Endothelial cell of umbilical vein (primary cell): ENCODE results near the gene ZNF544. TPM values are rescaled to one million over a fixed set of nuclear protein-coding genes. Genes with fewer than 3 reads are reported as not detected.

ENCODE experiments used
- BruUV-seq: library from RNA; stranded (reverse); fragments of 400-500 nt; replicated peaks from 2 replicates; lab custom pipeline; 2021; lab: Mats Ljungman, UMichigan
- CTCF ChIA-PET: fragments of 300-600, 350-600 bp; sonication (Branson Sonifier 250); formaldehyde crosslinking; loops from one replicate; lab custom pipeline; 2021; ENCODE audit warnings: antibody characterized with exemption, inconsistent platforms; lab: Charles Lee
- POLR2A ChIA-PET: fragments of 300-600, 350-600 bp; sonication (Branson Sonifier 250); formaldehyde crosslinking; loops from one replicate; lab custom pipeline; 2021; ENCODE audit warnings: antibody characterized with exemption, inconsistent platforms; lab: Charles Lee
- DNase-seq: peaks from one replicate; pipeline ENCODE4 v3.0.0-alpha.2; 2011; ENCODE audit warnings: low read depth, low spot score
- FAIRE-seq: peaks from 2 replicates; lab custom pipeline; 2011; peaks lifted over from hg19 to GRCh38; lab: Jason Lieb, UNC
- H2AFZ ChIP-seq: 2 replicates; pipeline ENCODE4 v1.6.0; 2012; ENCODE audit warnings: low read depth, low read length, control low read depth, inconsistent platforms
- H3K27ac ChIP-seq: 2 replicates; pipeline ENCODE4 v1.5.1; 2011; ENCODE audit warnings: low read depth, mild to moderate bottlenecking, control low read depth, low read length, moderate library complexity; ENCODE audit not compliant: insufficient read depth
- H3K27me3 ChIP-seq, 2 experiments: 2 replicates each; pipeline versions ENCODE4 v1.6.0 to v1.6.1; 2011; ENCODE audit warnings: low read length in 2 of 2, mixed read lengths in 1 of 2; ENCODE audit not compliant: control insufficient read depth in 2 of 2, insufficient read depth in 2 of 2
- H3K36me3 ChIP-seq, 2 experiments: 2 replicates in 1 of 2; 3 replicates in 1 of 2; pipeline ENCODE4 v1.5.1; 2011; ENCODE audit warnings: low read length in 2 of 2, mild to moderate bottlenecking in 1 of 2, moderate library complexity in 1 of 2; ENCODE audit not compliant: control insufficient read depth in 2 of 2, insufficient read depth in 2 of 2; ENCODE audit errors: extremely low read depth in 1 of 2
- H3K4me1 ChIP-seq: 3 replicates; pipeline ENCODE4 v1.5.1; 2011; ENCODE audit warnings: mild to moderate bottlenecking, low read length; ENCODE audit not compliant: control insufficient read depth, insufficient read depth; ENCODE audit errors: extremely low read depth
- H3K4me2 ChIP-seq: 2 replicates; pipeline ENCODE4 v1.6.1; 2011; ENCODE audit warnings: low read length, control low read depth, mixed read lengths; ENCODE audit not compliant: insufficient read depth
- H3K4me3 ChIP-seq, 3 experiments: fragments of 200-600 bp in 1 of 3; sonication (generic), shearing (Covaris generic) in 1 of 3; replicated peaks in 1 of 3; 2 replicates each; pipeline ENCODE4 v1.5.1; 2011 to 2016; ENCODE audit warnings: control low read depth in 3 of 3, low read length in 3 of 3, mild to moderate bottlenecking in 2 of 3, inconsistent platforms in 1 of 3, low read depth in 1 of 3, moderate library complexity in 1 of 3; ENCODE audit not compliant: insufficient read depth in 1 of 3
- H3K79me2 ChIP-seq: 2 replicates; pipeline ENCODE4 v1.6.0; 2012; ENCODE audit warnings: low read length, inconsistent platforms; ENCODE audit not compliant: control insufficient read depth, insufficient read depth
- H3K9ac ChIP-seq: replicated peaks from 2 replicates; pipeline ENCODE3; 2011; ENCODE audit warnings: low read length, control low read depth; ENCODE audit not compliant: insufficient read depth; ENCODE audit errors: extremely low read depth
- H3K9me1 ChIP-seq: replicated peaks from 3 replicates; pipeline ENCODE4 v1.6.0; 2011; ENCODE audit warnings: mild to moderate bottlenecking, low read length; ENCODE audit not compliant: control insufficient read depth, insufficient read depth; ENCODE audit errors: extremely low read depth
- H3K9me3 ChIP-seq: replicated peaks from 2 replicates; pipeline ENCODE4 v1.5.1; 2012; ENCODE audit warnings: low read length, inconsistent platforms; ENCODE audit not compliant: control insufficient read depth, insufficient read depth
- H4K20me1 ChIP-seq: replicated peaks from 2 replicates; pipeline ENCODE3; 2011; ENCODE audit warnings: mild to moderate bottlenecking, low read length; ENCODE audit not compliant: control insufficient read depth, insufficient read depth; ENCODE audit errors: extremely low read depth
- CTCF ChIP-seq, 2 donors: IDR thresholded peaks; 1 replicate in 1 of 2; 2 replicates in 1 of 2; pipeline ENCODE4 v1.5.1; 2011; ENCODE audit warnings: low read length in 2 of 2, mild to moderate bottlenecking in 2 of 2, moderate library complexity in 2 of 2, control low read depth in 1 of 2, inconsistent platforms in 1 of 2, low read depth in 1 of 2; ENCODE audit not compliant: insufficient read depth in 1 of 2; ENCODE audit errors: extremely low read depth in 1 of 2
- EZH2 ChIP-seq: IDR thresholded peaks from 2 replicates; pipeline ENCODE4 v1.6.1; 2012; ENCODE audit warnings: borderline replicate concordance, low read depth, mild to moderate bottlenecking, moderate library complexity, low read length, inconsistent platforms; ENCODE audit not compliant: severe bottlenecking
- FOS ChIP-seq: IDR thresholded peaks from 2 replicates; pipeline ENCODE4 v1.6.1; 2011; ENCODE audit warnings: mild to moderate bottlenecking, low read length, moderate library complexity, borderline replicate concordance; ENCODE audit not compliant: insufficient read depth
- GATA2 ChIP-seq: IDR thresholded peaks from 2 replicates; pipeline ENCODE4 v1.7.0; 2011; ENCODE audit warnings: low read depth, mild to moderate bottlenecking, moderate library complexity, mixed read lengths, low read length; ENCODE audit not compliant: insufficient read length, insufficient read depth
- JUN ChIP-seq: IDR thresholded peaks from 2 replicates; pipeline ENCODE4 v1.6.1; 2011; ENCODE audit warnings: borderline replicate concordance, low read depth; ENCODE audit not compliant: insufficient read length, insufficient read depth
- MAX ChIP-seq: IDR thresholded peaks from 2 replicates; pipeline ENCODE4 v1.6.1; 2011; ENCODE audit not compliant: insufficient read depth, insufficient read length
- MYC ChIP-seq: IDR thresholded peaks from one replicate; pipeline ENCODE4 v1.6.1; 2011; ENCODE audit warnings: mild to moderate bottlenecking, low read depth, low read length
- POLR2AphosphoS5 ChIP-seq: IDR thresholded peaks from 2 replicates; pipeline ENCODE4 v1.6.1; 2012; ENCODE audit warnings: low read depth, mild to moderate bottlenecking, control low read depth, low read length, moderate library complexity; ENCODE audit not compliant: insufficient read depth
- dilution Hi-C: fragments of 300-500 bp; cut with MboI; formaldehyde crosslinking; loops from one replicate; pipeline ENCODE4 v1.15.0; 2019; ENCODE audit warnings: low sequenced_read_pairs; ENCODE audit not compliant: extremely low pct_ligation_motif_present
- intact Hi-C: fragments of 100-400 bp; cut with micrococcal nuclease; formaldehyde crosslinking; loops from one replicate; pipeline ENCODE4 v1.10.0; 2022
- polyA plus RNA-seq, 4 experiments: library from polyadenylated mRNA; depleted of rRNA in 3 of 4; stranded (reverse) in 3 of 4; unstranded in 1 of 4; fragments of >200 nt; gene quantifications; 2 replicates each; pipeline versions ENCODE4 v1.2.1 to v1.2.3, GENCODE V29; 2011 to 2012; ENCODE audit warnings: missing spikeins in 1 of 4
- total RNA-seq: library from RNA; stranded (reverse); gene quantifications from 2 replicates; pipeline ENCODE4 v1.2.3, GENCODE V29; 2021

ZNF544 gene
- total and polyA plus RNA-seq, 2 donors (not counting 3 experiments of a cell fraction or from before 2014, with no cell fraction given): 33.4 to 45.4 TPM

DNA sequence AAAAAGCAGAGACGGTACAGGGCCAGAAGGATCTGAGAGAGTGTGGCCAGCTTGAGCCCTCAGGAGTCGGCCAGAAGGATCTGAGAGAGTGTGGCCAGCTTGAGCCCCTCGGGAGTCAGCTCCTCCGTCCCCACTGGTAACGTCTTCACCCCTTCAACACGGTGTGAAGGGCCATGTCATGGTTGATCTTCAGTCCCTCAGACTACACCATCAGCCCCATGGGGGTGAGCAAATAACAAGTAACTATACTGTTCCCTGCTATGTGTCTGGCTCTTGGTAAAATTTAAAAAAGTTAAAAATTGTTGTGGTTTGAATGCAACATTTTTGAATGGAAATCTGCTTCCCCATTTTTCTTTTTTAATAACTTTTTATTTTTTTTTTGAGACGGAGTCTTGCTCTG lies 48.5 kb downstream of the ZNF544 start:
- CTCF ChIA-PET: no interaction called here
- FAIRE-seq (no peak), DNase-seq (no peak)
- dilution Hi-C loops (no loop called here), intact Hi-C loops (no loop called here)
- Histone ChIP-seq H3K9me3 (peaks cover under 1% of the 10 kb centered on the region), H3K27ac (no peak overlapping the region), H3K4me3 (no peak overlapping the region), H3K9me1 (no peaks in the 10 kb centered on the region), H3K27me3 (no peaks in the 10 kb centered on the region), H3K4me2 (no peak overlapping the region), H4K20me1 (no peaks in the 10 kb centered on the region), H3K36me3 (no peaks in the 10 kb centered on the region), H3K9ac (no peak overlapping the region), H2AFZ (no peak overlapping the region), H3K79me2 (peaks cover 22% of the 10 kb centered on the region), H3K4me1 (peaks cover 8% of the 10 kb centered on the region)
- no peak for TF ChIP-seq GATA2
- no peak for TF ChIP-seq EZH2
- TF ChIP-seq POLR2AphosphoS5: no peak
- TF ChIP-seq MYC: no peak
- TF ChIP-seq JUN: no peak
- TF ChIP-seq MAX: no peak
- no peak for TF ChIP-seq FOS
- no peak for TF ChIP-seq CTCF (IDR thresholded peaks at IDR 0.05; ENCODE audit: extremely low read depth in 1 of 2, insufficient read depth in 1 of 2, low read depth in 1 of 2, low read length in 2 of 2)
- no TSS peak for BruUV-seq
- POLR2A ChIA-PET: no interaction called here
